Small intestine (tissue), 7 donors: Measurements from ENCODE around the gene ZNF385A. TPM values are rescaled to one million over a fixed set of nuclear protein-coding genes. Genes with fewer than 3 reads are reported as not detected.

Experiments
- DNase-seq, 2 donors: peaks; one replicate each; pipeline versions ENCODE4 v3.0.0 to v3.0.0-alpha.2; 2013
- FAIRE-seq: peaks from 2 replicates; lab custom pipeline; 2012; peaks lifted over from hg19 to GRCh38; lab: Jason Lieb, UNC
- H3K27ac ChIP-seq, 3 donors: one replicate each; pipeline ENCODE4 v1.5.1; 2013; ENCODE audit warnings: low read length in 2 of 3, mild to moderate bottlenecking in 2 of 3, control low read depth in 1 of 3, inconsistent platforms in 1 of 3, low read depth in 1 of 3, moderate library complexity in 1 of 3
- H3K27me3 ChIP-seq, 3 donors: one replicate each; pipeline ENCODE4 v1.6.1; 2013; ENCODE audit warnings: low read length in 3 of 3, inconsistent platforms in 1 of 3; ENCODE audit not compliant: control insufficient read depth in 3 of 3, insufficient read depth in 3 of 3
- H3K36me3 ChIP-seq, 3 donors: one replicate each; pipeline ENCODE4 v1.6.1; 2013; ENCODE audit warnings: low read length in 3 of 3, inconsistent platforms in 1 of 3, low read depth in 1 of 3, mild to moderate bottlenecking in 1 of 3, moderate library complexity in 1 of 3; ENCODE audit not compliant: control insufficient read depth in 3 of 3, insufficient read depth in 2 of 3
- H3K4me1 ChIP-seq, 3 donors: one replicate each; pipeline ENCODE4 v1.6.1; 2013; ENCODE audit warnings: low read length in 2 of 3, inconsistent platforms in 1 of 3, low read depth in 1 of 3, mild to moderate bottlenecking in 1 of 3, moderate library complexity in 1 of 3; ENCODE audit not compliant: control insufficient read depth in 3 of 3, insufficient read depth in 2 of 3
- H3K4me3 ChIP-seq, 3 donors: one replicate each; pipeline ENCODE4 v1.5.1; 2013; ENCODE audit warnings: low read length in 3 of 3, control low read depth in 1 of 3, inconsistent platforms in 1 of 3, low read depth in 1 of 3, mild to moderate bottlenecking in 1 of 3, moderate library complexity in 1 of 3
- H3K9me3 ChIP-seq, 2 donors: one replicate each; pipeline ENCODE4 v1.6.1; 2013; ENCODE audit warnings: low read depth in 1 of 2, low read length in 1 of 2; ENCODE audit not compliant: control insufficient read depth in 2 of 2, insufficient read depth in 1 of 2
- WGBS, 3 donors: extraction: QIAGEN DNeasy Blood & Tissue Kit; methylation state at CpG; one replicate each; pipeline ENCODE4 v1.1.7; 2013; 5-methylcytosine and 5-hydroxymethylcytosine counted together
- polyA plus RNA-seq, 4 donors: library from polyadenylated mRNA; stranded (reverse) in 3 of 4; unstranded in 1 of 4; fragments of 200-250 nt in 3 of 4; fragments of 120-200 nt in 1 of 4; gene quantifications; one replicate each; pipeline versions ENCODE4 v1.2.1 to v1.2.3, GENCODE V29; 2013
- donor health status: healthy with polysubstance abuse.
- donor health status: control.
- donor health status: control.
- donor health status: Bipolar disorder and iron deficiency.
- donor health status: healthy.

Gene ZNF385A
- polyA plus RNA-seq, 4 donors: 0.45 to 9.7 (median 5.9) TPM

GRCh38 chr12:54377007-54377406 is 7.5 kb downstream of the ZNF385A start:
- WGBS, 3 donors: 71 to 88% (median 84%) methylated on average over 2 of the region's 2 CpGs
- H3K4me3 ChIP-seq: no peak overlapping the region
- H3K36me3 ChIP-seq: peaks cover 0 to 4% (median 0%) of the 10 kb centered on the region in 3 donors
- FAIRE-seq (no peak), DNase-seq (no peak)
- H3K27me3 ChIP-seq: peaks cover 0 to 18% (median 0%) of the 10 kb centered on the region in 3 donors
- peak overlapping the region in 1 of 3 donors; percentile 4 for H3K27ac ChIP-seq
- no peaks in the 10 kb centered on the region for H3K9me3 ChIP-seq
- H3K4me1 ChIP-seq: peaks cover 0 to 8% (median 0%) of the 10 kb centered on the region in 3 donors

- WGBS, 3 donors: 53 to 71% (median 69%) methylated on average over 4 of the region's 4 CpGs
- H3K4me3 ChIP-seq: no peak overlapping the region
- no peak for DNase-seq
- H3K27ac ChIP-seq: peak overlapping the region in 1 of 3 donors; percentile 61
- peaks cover 0 to 4% (median 0%) of the 10 kb centered on the region in 3 donors for H3K36me3 ChIP-seq
- no peaks in the 10 kb centered on the region for H3K9me3 ChIP-seq
- peaks cover 0 to 18% (median 0%) of the 10 kb centered on the region in 3 donors for H3K27me3 ChIP-seq
- H3K4me1 ChIP-seq: peaks cover 0 to 10% (median 0%) of the 10 kb centered on the region in 3 donors
- no peak for FAIRE-seq
These were observed 7.9 kb downstream of the ZNF385A start for GRCh38 chr12:54376596-54376995.

GRCh38 chr12:54375259-54375579 is 9.3 kb downstream of the ZNF385A start:
- Histone ChIP-seq H3K36me3 (peaks cover 0 to 6% (median 0%) of the 10 kb centered on the region in 3 donors), H3K9me3 (no peaks in the 10 kb centered on the region), H3K27me3 (peaks cover 0 to 25% (median 0%) of the 10 kb centered on the region in 3 donors), H3K27ac (peak overlapping the region in 1 of 3 donors; percentile 61), H3K4me3 (no peak overlapping the region), H3K4me1 (peaks cover 0 to 22% (median 0%) of the 10 kb centered on the region in 3 donors)
- DNase-seq (no peak), FAIRE-seq (no peak)
- 47 to 100% (median 77%) methylated on average over 1 to 2 of the region's 2 CpGs for whole genome bisulfite sequencing, 3 donors

- H3K4me3 ChIP-seq: no peak overlapping the region
- H3K4me1 ChIP-seq: peaks cover 0 to 24% (median 3%) of the 10 kb centered on the region in 3 donors
- peaks cover 0 to 6% (median 0%) of the 10 kb centered on the region in 3 donors for H3K36me3 ChIP-seq
- 23 to 50% (median 48%) methylated on average over 2 of the region's 2 CpGs for WGBS, 3 donors
- FAIRE-seq: no peak
- DNase-seq: no peak
- H3K9me3 ChIP-seq: no peaks in the 10 kb centered on the region
- H3K27ac ChIP-seq: peak overlapping the region in 1 of 3 donors; percentile 36
- H3K27me3 ChIP-seq: peaks cover 0 to 27% (median 0%) of the 10 kb centered on the region in 3 donors
These were observed 9.8 kb downstream of the ZNF385A start for GRCh38 chr12:54374562-54375258.

GRCh38 chr12:54373649-54374561 is 10.6 kb downstream of the ZNF385A start:
- H3K27ac ChIP-seq: peak overlapping the region in 1 of 3 donors; percentile 56

GRCh38 chr12:54372113-54372806 is 12.3 kb downstream of the ZNF385A start:
- no peak for FAIRE-seq
- DNase-seq: no peak
- H3K27ac ChIP-seq: no peak overlapping the region
- no peak overlapping the region for H3K4me3 ChIP-seq
- no peaks in the 10 kb centered on the region for H3K9me3 ChIP-seq
- H3K27me3 ChIP-seq: peaks cover 0 to 26% (median 0%) of the 10 kb centered on the region in 3 donors
- H3K4me1 ChIP-seq: peaks cover 0 to 33% (median 3%) of the 10 kb centered on the region in 3 donors
- 49 to 58% (median 51%) methylated on average over 8 of the region's 8 CpGs for WGBS, 3 donors
- H3K36me3 ChIP-seq: peaks cover 0 to 6% (median 0%) of the 10 kb centered on the region in 3 donors

More at GRCh38 chr12:54373649-54374561, 10.6 kb downstream of the ZNF385A start:
- FAIRE-seq (no peak), DNase-seq (no peak)
- H3K4me3 ChIP-seq: no peak overlapping the region
- H3K36me3 ChIP-seq: peaks cover 0 to 6% (median 0%) of the 10 kb centered on the region in 3 donors
- WGBS, 3 donors: 32 to 81% (median 53%) methylated on average over 9 to 10 of the region's 10 CpGs
- peaks cover 0 to 26% (median 3%) of the 10 kb centered on the region in 3 donors for H3K4me1 ChIP-seq
- no peaks in the 10 kb centered on the region for H3K9me3 ChIP-seq
- peaks cover 0 to 35% (median 0%) of the 10 kb centered on the region in 3 donors for H3K27me3 ChIP-seq

GRCh38 chr12:54371328-54372112 is 13.0 kb downstream of the ZNF385A start:
- no peaks in the 10 kb centered on the region for H3K9me3 ChIP-seq
- FAIRE-seq (no peak), DNase-seq (peak in 1 of 2 donors; percentile 32)
- H3K4me1 ChIP-seq: peaks cover 0 to 33% (median 3%) of the 10 kb centered on the region in 3 donors
- no peak overlapping the region for H3K4me3 ChIP-seq
- peaks cover 0 to 19% (median 0%) of the 10 kb centered on the region in 3 donors for H3K27me3 ChIP-seq
- 46 to 56% (median 54%) methylated on average over 5 of the region's 5 CpGs for WGBS, 3 donors
- H3K27ac ChIP-seq: peak overlapping the region in 1 of 3 donors; percentile 43
- peaks cover 0 to 6% (median 0%) of the 10 kb centered on the region in 3 donors for H3K36me3 ChIP-seq
